AG10803 (cell line): Measurements from ENCODE around the gene PHLDA3.

Experiments
- DNase-seq: peaks from one replicate; pipeline ENCODE4 v3.0.0; 2010; ENCODE audit warnings: low read depth
- H3K4me3 ChIP-seq: 2 replicates; pipeline ENCODE4 v1.5.1; 2011; ENCODE audit warnings: mild to moderate bottlenecking, low read length, control low read depth
- TF ChIP-seq, protein P1 (sequence below): conservative IDR thresholded peaks from 2 replicates; pipeline ENCODE4 v1.5.1; 2011; ENCODE audit warnings: mild to moderate bottlenecking, low read length, control low read depth, inconsistent platforms

The PHLDA3 gene

DNA sequence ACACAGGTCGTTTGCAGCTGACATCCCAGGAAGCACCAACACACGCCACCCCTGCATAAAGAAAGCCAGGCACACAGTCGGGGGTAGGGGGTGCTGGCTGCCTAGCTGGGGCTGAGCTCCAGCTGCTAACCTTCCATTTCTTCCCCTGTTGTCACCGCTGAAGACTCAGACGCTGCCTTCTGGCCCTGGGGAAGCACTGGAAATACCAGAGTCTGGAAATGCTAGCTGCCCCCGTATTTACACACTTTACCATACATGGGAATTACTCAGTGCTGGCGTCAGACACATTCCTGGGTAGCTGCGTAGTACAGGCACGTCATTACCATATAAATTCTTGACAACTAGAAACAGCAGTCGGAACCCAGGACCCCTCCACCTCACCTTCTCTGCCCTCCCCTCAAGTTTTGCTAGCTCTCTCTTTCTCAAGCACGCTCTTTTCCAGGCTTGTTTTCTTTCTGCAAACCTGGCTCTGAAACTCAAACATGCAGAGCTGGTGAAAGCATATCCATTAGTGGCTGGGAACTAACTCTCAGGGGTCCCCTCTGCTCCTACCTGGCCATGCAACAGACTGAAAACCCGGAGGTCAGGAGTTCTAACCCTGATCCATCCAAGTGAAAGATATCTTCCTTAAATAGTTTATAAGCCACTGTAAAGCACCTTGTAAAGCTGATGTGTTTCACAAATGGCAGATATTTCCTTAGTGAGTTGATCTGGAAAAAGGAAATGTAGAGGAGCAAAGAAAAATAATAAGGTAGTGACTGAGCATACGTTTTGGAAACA, 34.6 kb upstream of the PHLDA3 start:
- TF ChIP-seq, protein P1, sequence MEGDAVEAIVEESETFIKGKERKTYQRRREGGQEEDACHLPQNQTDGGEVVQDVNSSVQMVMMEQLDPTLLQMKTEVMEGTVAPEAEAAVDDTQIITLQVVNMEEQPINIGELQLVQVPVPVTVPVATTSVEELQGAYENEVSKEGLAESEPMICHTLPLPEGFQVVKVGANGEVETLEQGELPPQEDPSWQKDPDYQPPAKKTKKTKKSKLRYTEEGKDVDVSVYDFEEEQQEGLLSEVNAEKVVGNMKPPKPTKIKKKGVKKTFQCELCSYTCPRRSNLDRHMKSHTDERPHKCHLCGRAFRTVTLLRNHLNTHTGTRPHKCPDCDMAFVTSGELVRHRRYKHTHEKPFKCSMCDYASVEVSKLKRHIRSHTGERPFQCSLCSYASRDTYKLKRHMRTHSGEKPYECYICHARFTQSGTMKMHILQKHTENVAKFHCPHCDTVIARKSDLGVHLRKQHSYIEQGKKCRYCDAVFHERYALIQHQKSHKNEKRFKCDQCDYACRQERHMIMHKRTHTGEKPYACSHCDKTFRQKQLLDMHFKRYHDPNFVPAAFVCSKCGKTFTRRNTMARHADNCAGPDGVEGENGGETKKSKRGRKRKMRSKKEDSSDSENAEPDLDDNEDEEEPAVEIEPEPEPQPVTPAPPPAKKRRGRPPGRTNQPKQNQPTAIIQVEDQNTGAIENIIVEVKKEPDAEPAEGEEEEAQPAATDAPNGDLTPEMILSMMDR, result no peak; the same call in 1 of the 2 replicates
- H3K4me3 ChIP-seq, result peak overlapping the region; percentile 39
- peak; percentile 97 for DNase-seq

- TF ChIP-seq, protein P1, result no peak
- H3K4me3 ChIP-seq, result no peak overlapping the region
- DNase-seq, result no peak
Observed at GRCh38 chr1:201502511-201502857, 33.5 kb upstream of the PHLDA3 start.

GRCh38 chr1:201501812-201502510, 33.0 kb upstream of the PHLDA3 start:
- TF ChIP-seq, protein P1, result no peak
- DNase-seq, result no peak
- H3K4me3 ChIP-seq, result no peak overlapping the region

DNA sequence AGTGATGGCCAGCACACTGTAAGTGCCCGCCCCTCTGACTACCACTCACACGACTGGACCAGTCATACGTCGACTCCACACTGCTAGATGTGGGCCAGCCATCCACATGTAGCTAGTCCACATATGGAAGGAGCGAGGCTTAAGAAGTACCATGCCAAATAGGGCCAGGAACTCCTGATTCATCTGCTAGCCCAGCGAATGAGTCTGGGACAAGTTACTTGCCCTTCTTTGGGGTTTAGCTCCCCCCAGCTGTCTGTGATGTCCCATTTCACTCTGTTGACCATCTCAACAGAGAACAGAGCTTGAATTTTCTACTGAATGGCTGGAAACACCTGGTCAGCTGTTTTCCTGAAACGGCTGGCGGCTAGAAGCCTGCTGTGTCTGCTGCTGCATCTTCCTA, 32.2 kb upstream of the PHLDA3 start:
- DNase-seq, result peak; percentile 65
- no peak overlapping the region for H3K4me3 ChIP-seq
- TF ChIP-seq, protein P1, result no peak

- peak; percentile 48 for DNase-seq
- TF ChIP-seq, protein P1, result no peak
- no peak overlapping the region for H3K4me3 ChIP-seq
Observed at GRCh38 chr1:201500670-201501120, 31.7 kb upstream of the PHLDA3 start.

- DNase-seq, result no peak
- no peak overlapping the region for H3K4me3 ChIP-seq
- TF ChIP-seq, protein P1, result no peak
Observed at GRCh38 chr1:201499795-201500669, 31.0 kb upstream of the PHLDA3 start.
